HEK293 (cell line): ENCODE measurements around the gene C17orf50.

Source experiments
- CTCF ChIA-PET: fragments of 350-600 bp; formaldehyde crosslinking; extraction: SDS; loops from one replicate; lab custom pipeline; 2021; ENCODE audit warnings: antibody characterized with exemption; lab: Yijun Ruan, JAX
- POLR2A ChIA-PET: fragments of 300-600 bp; formaldehyde crosslinking; extraction: SDS; loops from one replicate; lab custom pipeline; 2020; ENCODE audit warnings: antibody characterized with exemption, inconsistent platforms; lab: Yijun Ruan, JAX
- H3K27ac ChIP-seq: fragments of 200-500 bp; sonication (Bioruptor generic); 2 replicates; pipeline ENCODE4 v1.5.1; 2014; ENCODE audit warnings: low read depth, low read length, control low read depth, inconsistent platforms; ENCODE audit errors: extremely low read depth
- H3K36me3 ChIP-seq, 2 experiments: fragments of 200-500 bp in 1 of 2; sonication (Bioruptor generic) in 1 of 2; 1 replicate in 1 of 2; 2 replicates in 1 of 2; pipeline ENCODE4 v1.5.1; 2014 to 2017; ENCODE audit warnings: inconsistent platforms in 2 of 2, low read length in 2 of 2; ENCODE audit not compliant: control insufficient read depth in 2 of 2, insufficient read depth in 1 of 2
- H3K4me1 ChIP-seq: fragments of 200-500 bp; sonication (Bioruptor generic); 2 replicates; pipeline ENCODE4 v1.5.1; 2014; ENCODE audit warnings: mild to moderate bottlenecking, low read length, inconsistent platforms; ENCODE audit not compliant: control insufficient read depth, insufficient read depth
- H3K4me3 ChIP-seq: 2 replicates; pipeline ENCODE4 v1.5.1; 2011; ENCODE audit warnings: low read depth, mild to moderate bottlenecking, control low read depth, low read length, moderate library complexity
- H3K9me3 ChIP-seq: fragments of 200-500 bp; sonication (Bioruptor generic); 2 replicates; pipeline ENCODE4 v1.5.1; 2014; ENCODE audit warnings: low read depth, low read length, inconsistent platforms; ENCODE audit not compliant: control insufficient read depth, insufficient read depth
- ELK4 ChIP-seq: IDR thresholded peaks from 2 replicates; pipeline ENCODE4 v1.6.1; 2011; ENCODE audit warnings: mild to moderate bottlenecking, low read depth, low read length, borderline replicate concordance
- GLIS2 ChIP-seq: fragments of 450-650 bp; formaldehyde crosslinking; IDR thresholded peaks from 2 replicates; pipeline ENCODE4 v1.5.1; 2016; ENCODE audit warnings: missing biosample characterization, missing genetic modification characterization
- HOXC10 ChIP-seq: sonication (generic); formaldehyde crosslinking; IDR thresholded peaks from 2 replicates; pipeline ENCODE4 v1.8.1; 2023; ENCODE audit warnings: mild to moderate bottlenecking, missing genetic modification reagents
- IKZF3 ChIP-seq: fragments of 450-650 bp; IDR thresholded peaks from 2 replicates; pipeline ENCODE4 v1.5.0; 2018; ENCODE audit warnings: missing biosample characterization, mild to moderate bottlenecking, missing genetic modification characterization, moderate library complexity
- KLF9 ChIP-seq: fragments of 450-650 bp; formaldehyde crosslinking; IDR thresholded peaks from 2 replicates; pipeline ENCODE4 v1.5.1; 2016; ENCODE audit warnings: missing biosample characterization, missing genetic modification characterization, low read depth
- OVOL3 ChIP-seq: fragments of 450-650 bp; formaldehyde crosslinking; IDR thresholded peaks from 2 replicates; pipeline ENCODE4 v1.5.1; 2016; ENCODE audit warnings: missing biosample characterization, missing genetic modification characterization
- PRDM1 ChIP-seq: fragments of 450-650 bp; formaldehyde crosslinking; IDR thresholded peaks from 2 replicates; pipeline ENCODE4; 2016; ENCODE audit warnings: missing biosample characterization, missing genetic modification characterization
- SETDB1 ChIP-seq: IDR thresholded peaks from one replicate; pipeline ENCODE4 v1.6.1; 2017; ENCODE audit warnings: mild to moderate bottlenecking, low read length, moderate library complexity, mixed read lengths; ENCODE audit not compliant: insufficient read length
- SP7 ChIP-seq: fragments of 450-650 bp; formaldehyde crosslinking; IDR thresholded peaks from 2 replicates; pipeline ENCODE4 v1.5.1; 2016; ENCODE audit warnings: missing biosample characterization, missing genetic modification characterization
- TCF7L2 ChIP-seq: IDR thresholded peaks from 2 replicates; pipeline ENCODE4 v1.6.1; 2011; ENCODE audit warnings: low read depth, mild to moderate bottlenecking, inconsistent platforms, low read length, moderate library complexity, borderline replicate concordance
- WT1 ChIP-seq: fragments of 450-650 bp; formaldehyde crosslinking; IDR thresholded peaks from 2 replicates; pipeline ENCODE4 v1.5.1; 2016; ENCODE audit warnings: missing biosample characterization, missing genetic modification characterization
- ZBTB17 ChIP-seq: fragments of 450-650 bp; formaldehyde crosslinking; IDR thresholded peaks from 2 replicates; pipeline ENCODE4 v1.5.1; 2016; ENCODE audit warnings: missing biosample characterization, missing genetic modification characterization
- ZBTB21 ChIP-seq: fragments of 450-650 bp; formaldehyde crosslinking; IDR thresholded peaks from 2 replicates; pipeline ENCODE4 v1.5.1; 2017; ENCODE audit warnings: missing biosample characterization, missing genetic modification characterization
- ZBTB49 ChIP-seq: fragments of 450-650 bp; formaldehyde crosslinking; IDR thresholded peaks from 2 replicates; pipeline ENCODE4 v1.5.1; 2016; ENCODE audit warnings: missing biosample characterization, missing genetic modification characterization, low read depth
- ZEB2 ChIP-seq: fragments of 450-650 bp; formaldehyde crosslinking; IDR thresholded peaks from 2 replicates; pipeline ENCODE4 v1.5.1; 2016; ENCODE audit warnings: missing biosample characterization, missing genetic modification characterization
- ZFHX2 ChIP-seq: fragments of 450-650 bp; formaldehyde crosslinking; conservative IDR thresholded peaks from 2 replicates; pipeline ENCODE4 v1.5.1; 2016; ENCODE audit warnings: missing biosample characterization, missing genetic modification characterization
- ZNF112 ChIP-seq: fragments of 450-650 bp; formaldehyde crosslinking; IDR thresholded peaks from 2 replicates; pipeline ENCODE4 v1.5.0; 2017; ENCODE audit warnings: missing biosample characterization, missing genetic modification characterization
- ZNF175 ChIP-seq: fragments of 450-650 bp; formaldehyde crosslinking; IDR thresholded peaks from 2 replicates; pipeline ENCODE4 v1.5.1; 2016; ENCODE audit warnings: missing biosample characterization, missing genetic modification characterization
- ZNF248 ChIP-seq: fragments of 450-650 bp; formaldehyde crosslinking; IDR thresholded peaks from 2 replicates; pipeline ENCODE4 v1.5.1; 2017; ENCODE audit warnings: missing biosample characterization, missing genetic modification characterization
- ZNF274 ChIP-seq, 2 experiments: fragments of 200-500 bp in 1 of 2; fragments of 450-650 bp in 1 of 2; sonication (Bioruptor generic) in 1 of 2; formaldehyde crosslinking in 1 of 2; IDR thresholded peaks; 2 replicates each; pipeline versions ENCODE4 v1.5.1 to v1.6.1; 2014 to 2016; ENCODE audit warnings: borderline replicate concordance in 1 of 2, inconsistent platforms in 1 of 2, low read length in 1 of 2, missing biosample characterization in 1 of 2, missing genetic modification characterization in 1 of 2
- ZNF335 ChIP-seq: fragments of 450-650 bp; formaldehyde crosslinking; conservative IDR thresholded peaks from 2 replicates; pipeline ENCODE4 v1.5.1; 2016; ENCODE audit warnings: missing biosample characterization, missing genetic modification characterization
- ZNF362 ChIP-seq: fragments of 450-650 bp; formaldehyde crosslinking; IDR thresholded peaks from 2 replicates; pipeline ENCODE4 v1.5.1; 2016; ENCODE audit warnings: missing biosample characterization, missing genetic modification characterization
- ZNF37A ChIP-seq: fragments of 450-650 bp; IDR thresholded peaks from 2 replicates; pipeline ENCODE4 v1.5.1; 2018; ENCODE audit warnings: missing biosample characterization, missing genetic modification characterization
- ZNF416 ChIP-seq: fragments of 450-650 bp; formaldehyde crosslinking; IDR thresholded peaks from 2 replicates; pipeline ENCODE4 v1.5.1; 2016; ENCODE audit warnings: missing biosample characterization, missing genetic modification characterization
- ZNF426 ChIP-seq: fragments of 450-650 bp; formaldehyde crosslinking; IDR thresholded peaks from 2 replicates; pipeline ENCODE4 v1.5.1; 2017; ENCODE audit warnings: missing biosample characterization, missing genetic modification characterization, mild to moderate bottlenecking, inconsistent platforms, moderate library complexity
- ZNF561 ChIP-seq: fragments of 450-650 bp; IDR thresholded peaks from 2 replicates; pipeline ENCODE4 v1.5.1; 2018; ENCODE audit warnings: missing biosample characterization, missing genetic modification characterization, borderline replicate concordance
- ZNF596 ChIP-seq: fragments of 450-650 bp; IDR thresholded peaks from 2 replicates; pipeline ENCODE4 v1.5.0; 2018; ENCODE audit warnings: missing biosample characterization, mild to moderate bottlenecking, missing genetic modification characterization, moderate library complexity
- ZNF654 ChIP-seq: fragments of 450-650 bp; formaldehyde crosslinking; IDR thresholded peaks from 2 replicates; pipeline ENCODE4 v1.5.1; 2016; ENCODE audit warnings: low read depth, missing biosample characterization, missing genetic modification characterization
- ZNF701 ChIP-seq: fragments of 450-650 bp; formaldehyde crosslinking; IDR thresholded peaks from 2 replicates; pipeline ENCODE4 v1.5.1; 2016; ENCODE audit warnings: missing biosample characterization, missing genetic modification characterization
- ZNF707 ChIP-seq: fragments of 450-650 bp; formaldehyde crosslinking; IDR thresholded peaks from 2 replicates; pipeline ENCODE4 v1.5.1; 2016; ENCODE audit warnings: missing biosample characterization, missing genetic modification characterization
- ZNF768 ChIP-seq: fragments of 450-650 bp; formaldehyde crosslinking; IDR thresholded peaks from 2 replicates; pipeline ENCODE4 v1.5.1; 2018; ENCODE audit warnings: missing biosample characterization, mild to moderate bottlenecking, missing genetic modification characterization

C17orf50 gene

GRCh38 chr17:35801583-35802224 lies 41.0 kb downstream of the C17orf50 start (continued):
- TF ChIP-seq ZNF426 (tag by site-specific recombination) (no peak), ZNF362 (tag by site-specific recombination) (no peak)
- TF ChIP-seq, all 188 proteins: peak for 0

- H3K36me3 ChIP-seq = no peaks in the 10 kb centered on the region
- ChIA-PET POLR2A (interaction anchor here (0.7 to 2.5 kb wide), 3 partner anchors 15 to 40 kb away, joined by 3 to 14 read pairs (median 7); no protein-coding TSS in a partner anchor), CTCF (interaction anchor here (0.6 to 4.0 kb wide), 34 partner anchors 9 to 1265 kb away, joined by 3 to 82 read pairs (median 4); partner anchors contain the start of genes C17orf50 and MMP28)
- no peaks in the 10 kb centered on the region for H3K9me3 ChIP-seq
- no peak overlapping the region for H3K27ac ChIP-seq
- 0 out of 2 replicates have a peak, but pooled peaks cover 3% of the 10 kb centered on the region for H3K4me1 ChIP-seq
- no peak overlapping the region for H3K4me3 ChIP-seq
- TF ChIP-seq ZBTB17 (peak; percentile 67), KLF9 (tag by site-specific recombination) (no peak), WT1 (tag by site-specific recombination) (no peak), SP7 (tag by site-specific recombination) (peak; percentile 34; the same call in 1 of the 2 replicates), HOXC10 (CRISPR knock-in tag) (no peak), GLIS2 (tag by site-specific recombination) (no peak), ZNF768 (tag by site-specific recombination) (peak; percentile 77), ZNF561 (tag by site-specific recombination) (no peak), ZBTB21 (tag by site-specific recombination) (no peak), ZNF701 (tag by site-specific recombination) (no peak), ZNF274 (IDR thresholded peaks at IDR 0.05; ENCODE audit: low read length) (no peak), ZNF274 (tag by site-specific recombination; IDR thresholded peaks at IDR 0.05; ENCODE audit: borderline replicate concordance) (no peak), ELK4 (no peak), ZNF112 (tag by site-specific recombination) (no peak), OVOL3 (tag by site-specific recombination) (no peak), SETDB1 (peak; percentile 67), PRDM1 (tag by site-specific recombination) (peak; percentile 90), TCF7L2 (no peak), ZNF416 (no peak), ZBTB49 (tag by site-specific recombination) (no peak), ZFHX2 (tag by site-specific recombination) (no peak), ZEB2 (tag by site-specific recombination) (peak; percentile 15; the same call in 1 of the 2 replicates), ZNF654 (tag by site-specific recombination) (peak; percentile 93), ZNF37A (tag by site-specific recombination) (no peak), ZNF362 (tag by site-specific recombination) (peak; percentile 95), ZNF596 (tag by site-specific recombination) (peak; percentile 92), ZNF248 (tag by site-specific recombination) (no peak), ZNF707 (no peak), ZNF335 (peak; percentile 82), ZNF175 (tag by site-specific recombination) (no peak), IKZF3 (tag by site-specific recombination) (no peak; the same call in 1 of the 2 replicates)
Measured at GRCh38 chr17:35804658-35805192, 44.0 kb downstream of the C17orf50 start.
